Esophagus squamous epithelium (tissue), 5 donors: ENCODE data around the gene SLC29A1. TPM values are rescaled to one million over a fixed set of nuclear protein-coding genes. Genes with fewer than 3 reads are reported as not detected.

Experiments
- DNase-seq: peaks from one replicate; lab custom pipeline; 2025; lab: John Stamatoyannopoulos, UW
- H3K27ac ChIP-seq, 4 donors: fragments of 200-600 bp; sonication (generic); one replicate each; pipeline ENCODE4 v1.5.1; 2016 to 2019; ENCODE audit warnings: mild to moderate bottlenecking in 1 of 4
- H3K27me3 ChIP-seq, 4 donors: fragments of 200-600 bp; sonication (generic); 1 replicate in 3 of 4; 2 replicates in 1 of 4; pipeline versions ENCODE4 v1.5.1 to v1.6.0; 2017 to 2021; ENCODE audit warnings: antibody characterized with exemption in 1 of 4
- H3K36me3 ChIP-seq, 3 donors: fragments of 200-600 bp; sonication (generic); one replicate each; pipeline ENCODE4 v1.5.1; 2016 to 2019
- H3K4me1 ChIP-seq, 3 donors: fragments of 200-600 bp; sonication (generic); one replicate each; pipeline ENCODE4 v1.5.1; 2017 to 2019
- H3K4me3 ChIP-seq, 4 donors: fragments of 200-600 bp; sonication (generic); 1 replicate in 3 of 4; 2 replicates in 1 of 4; pipeline ENCODE4 v1.5.1; 2016 to 2019; ENCODE audit warnings: mild to moderate bottlenecking in 2 of 4, moderate library complexity in 1 of 4
- H3K9me3 ChIP-seq, 3 donors: fragments of 200-600 bp; sonication (generic); one replicate each; pipeline ENCODE4 v1.5.1; 2016 to 2019
- POLR2A ChIP-seq, 4 donors: fragments of 450-650 bp; IDR thresholded peaks; one replicate each; pipeline ENCODE4 v1.6.1; 2017; ENCODE audit warnings: antibody characterized with exemption in 4 of 4, mild to moderate bottlenecking in 4 of 4, moderate library complexity in 3 of 4
- WGBS, 2 donors: methylation state at CpG; one replicate each; pipeline ENCODE4 v1.1.5; 2018; 5-methylcytosine and 5-hydroxymethylcytosine counted together
- intact Hi-C: fragments of 100-400 bp; cut with DNase I; formaldehyde crosslinking; loops from one replicate; pipeline ENCODE4 v1.15.0; 2022
- small RNA-seq, 4 donors: library from RNA; depleted of rRNA; stranded (forward); fragments of <200 nt; gene quantifications; one replicate each; pipeline ENCODE3, GENCODE V24; 2016
- total RNA-seq, 4 donors: library from RNA; depleted of rRNA; stranded (reverse); fragments of >200 nt; gene quantifications; one replicate each; pipeline ENCODE4 v1.1.0, GENCODE V29; 2016
- TF ChIP-seq, protein P1 (sequence below), 6 experiments: fragments of 450-650 bp in 4 of 6; fragments of 200-600 bp in 2 of 6; sonication (generic) in 2 of 6; IDR thresholded peaks; one replicate each; pipeline ENCODE4 v1.5.1; 2016 to 2019; ENCODE audit warnings: antibody characterized with exemption in 6 of 6, mild to moderate bottlenecking in 4 of 6, moderate library complexity in 4 of 6
- donor health status: DM: yes; HTN: yes; CAD: no.

The SLC29A1 gene
- total RNA-seq, 4 donors from 2014 or later = 12.7 to 24.8 (median 22.3) TPM

DNA sequence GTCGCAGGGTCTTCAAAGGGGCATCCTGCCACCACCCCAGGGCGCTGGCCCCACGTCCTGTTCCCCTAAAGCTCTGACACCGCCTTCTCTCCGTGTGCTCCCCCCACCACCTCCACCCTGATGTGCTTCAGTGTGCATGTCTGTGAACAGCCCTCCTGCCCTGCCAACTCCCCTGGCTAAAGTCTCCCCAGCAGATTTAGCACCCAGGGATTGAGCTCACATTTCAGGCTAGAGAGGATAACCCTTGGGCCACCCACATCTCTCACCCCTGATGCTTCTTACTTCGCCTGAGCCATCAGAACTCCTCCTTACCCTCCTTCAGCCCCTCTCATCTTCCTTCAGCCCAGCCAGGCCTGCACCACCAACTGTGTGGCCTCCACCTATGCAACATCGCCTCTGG is 54.4 kb downstream of the SLC29A1 start:
- Histone ChIP-seq H3K27ac (no peak overlapping the region), H3K4me3 (no peak overlapping the region), H3K27me3 (peaks cover 0 to 87% (median 2%) of the 10 kb centered on the region in 4 donors), H3K36me3 (no peaks in the 10 kb centered on the region), H3K4me1 (peaks cover 8 to 15% (median 10%) of the 10 kb centered on the region in 3 donors), H3K9me3 (no peaks in the 10 kb centered on the region)
- intact Hi-C loops = no loop called here
- WGBS, 2 donors = 74 to 79% methylated on average over 7 of the region's 7 CpGs
- TF ChIP-seq, protein P1, sequence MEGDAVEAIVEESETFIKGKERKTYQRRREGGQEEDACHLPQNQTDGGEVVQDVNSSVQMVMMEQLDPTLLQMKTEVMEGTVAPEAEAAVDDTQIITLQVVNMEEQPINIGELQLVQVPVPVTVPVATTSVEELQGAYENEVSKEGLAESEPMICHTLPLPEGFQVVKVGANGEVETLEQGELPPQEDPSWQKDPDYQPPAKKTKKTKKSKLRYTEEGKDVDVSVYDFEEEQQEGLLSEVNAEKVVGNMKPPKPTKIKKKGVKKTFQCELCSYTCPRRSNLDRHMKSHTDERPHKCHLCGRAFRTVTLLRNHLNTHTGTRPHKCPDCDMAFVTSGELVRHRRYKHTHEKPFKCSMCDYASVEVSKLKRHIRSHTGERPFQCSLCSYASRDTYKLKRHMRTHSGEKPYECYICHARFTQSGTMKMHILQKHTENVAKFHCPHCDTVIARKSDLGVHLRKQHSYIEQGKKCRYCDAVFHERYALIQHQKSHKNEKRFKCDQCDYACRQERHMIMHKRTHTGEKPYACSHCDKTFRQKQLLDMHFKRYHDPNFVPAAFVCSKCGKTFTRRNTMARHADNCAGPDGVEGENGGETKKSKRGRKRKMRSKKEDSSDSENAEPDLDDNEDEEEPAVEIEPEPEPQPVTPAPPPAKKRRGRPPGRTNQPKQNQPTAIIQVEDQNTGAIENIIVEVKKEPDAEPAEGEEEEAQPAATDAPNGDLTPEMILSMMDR (IDR thresholded peaks at IDR 0.05) = no peak
- no peak for TF ChIP-seq POLR2A (IDR thresholded peaks at IDR 0.05)
- DNase-seq = no peak

DNA sequence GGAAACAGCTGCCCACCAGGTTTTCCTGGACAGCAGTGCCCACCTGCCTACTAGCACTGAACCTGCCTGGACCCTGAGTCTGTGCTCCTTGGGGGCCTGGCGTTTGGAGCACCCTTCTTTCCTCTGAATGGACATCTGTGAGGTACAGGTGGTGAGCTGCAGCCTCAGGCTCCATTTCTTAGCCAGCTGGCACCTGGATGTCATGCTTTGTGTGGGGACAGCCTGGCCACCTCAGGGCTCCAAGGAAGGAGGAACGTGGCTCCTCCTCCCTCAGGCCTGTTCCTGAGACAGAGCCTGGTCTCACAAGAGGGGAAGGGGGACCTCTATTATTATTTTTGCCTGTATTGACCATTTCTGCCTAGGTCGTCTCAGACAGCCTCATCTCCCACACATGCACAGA is 54.9 kb downstream of the SLC29A1 start:
- Histone ChIP-seq H3K36me3 (no peaks in the 10 kb centered on the region), H3K27me3 (peaks cover 0 to 86% (median 0%) of the 10 kb centered on the region in 4 donors), H3K4me1 (peaks cover 8 to 15% (median 10%) of the 10 kb centered on the region in 3 donors), H3K4me3 (no peak overlapping the region), H3K27ac (no peak overlapping the region), H3K9me3 (no peaks in the 10 kb centered on the region)
- intact Hi-C loops = no loop called here
- no peak for DNase-seq
- WGBS, 2 donors = 43 to 60% methylated on average over 1 to 3 of the region's 3 CpGs
- TF ChIP-seq, protein P1 (IDR thresholded peaks at IDR 0.05) = no peak
- no peak for TF ChIP-seq POLR2A (IDR thresholded peaks at IDR 0.05)

DNA sequence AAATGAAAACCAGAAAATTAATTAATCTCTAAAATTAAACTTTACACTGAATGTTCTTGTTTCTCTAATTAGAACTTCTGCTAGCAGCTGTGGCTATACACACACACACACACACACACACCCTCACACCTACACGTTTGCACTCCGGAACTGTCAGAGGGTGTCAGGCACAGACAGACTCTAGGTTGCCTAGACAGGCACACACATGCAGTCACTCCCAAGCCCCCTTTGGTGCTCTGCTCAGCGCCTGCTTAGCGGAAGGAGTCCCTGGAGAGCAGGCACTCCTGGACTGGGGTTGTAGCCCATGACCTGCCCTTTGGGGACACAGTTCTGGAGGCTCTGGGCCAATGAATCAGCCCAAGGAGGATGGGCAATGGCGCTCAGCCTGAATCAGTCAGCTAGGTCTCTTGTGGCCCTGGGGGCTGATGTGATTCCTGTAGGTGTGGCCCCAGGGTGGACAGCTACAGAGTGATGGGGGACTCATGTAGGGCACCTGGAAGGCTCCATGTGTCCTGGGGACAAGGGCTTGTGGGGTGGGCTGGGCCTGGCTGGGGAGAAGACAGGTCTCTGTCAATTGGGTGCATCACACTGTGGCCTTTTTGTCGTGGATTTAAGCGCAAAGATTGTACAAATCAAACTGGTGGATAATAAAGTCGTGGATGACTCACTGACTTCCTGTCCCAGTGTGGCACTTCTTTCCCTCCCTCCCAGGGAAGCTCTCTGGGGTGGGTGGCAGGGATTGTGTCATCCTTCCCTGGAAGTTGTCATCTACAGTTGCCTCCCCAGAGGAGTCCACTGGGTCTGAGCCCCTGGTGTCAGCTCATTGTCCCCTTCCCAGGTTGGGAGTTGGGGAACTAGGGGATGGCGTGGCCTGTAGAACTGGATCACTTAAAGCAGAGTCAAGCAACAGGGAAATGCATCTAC is 55.6 kb downstream of the SLC29A1 start:
- intact Hi-C loops = no loop called here
- 40 to 59% methylated on average over 6 of the region's 9 CpGs for WGBS, 2 donors
- no peak for DNase-seq
- Histone ChIP-seq H3K9me3 (no peaks in the 10 kb centered on the region), H3K4me1 (peaks cover 8 to 15% (median 10%) of the 10 kb centered on the region in 3 donors), H3K4me3 (no peak overlapping the region), H3K27me3 (peaks cover 0 to 80% (median 0%) of the 10 kb centered on the region in 4 donors), H3K36me3 (no peaks in the 10 kb centered on the region), H3K27ac (no peak overlapping the region)
- TF ChIP-seq POLR2A (IDR thresholded peaks at IDR 0.05) = no peak
- TF ChIP-seq, protein P1 (IDR thresholded peaks at IDR 0.05) = no peak

Small RNAs within 50 kb of the gene (small RNA-seq; reads per million reads assigned to genes)
- 0 reads per million in 4 donors for gene RN7SL811P

Other genes starting within 250 kb of the SLC29A1 start
- gene MRPL14, start 96.1 kb upstream of the SLC29A1 start, total RNA-seq = 10 to 100 TPM; 41.7 to 60.3 (median 53.6) TPM
- 10 to 100 TPM; 27.8 to 56.3 (median 45.5) TPM for gene TMEM63B, start 96.0 kb upstream of the SLC29A1 start, total RNA-seq
- gene CAPN11, start 64.8 kb upstream of the SLC29A1 start, total RNA-seq = under 1 TPM in 2 of 4 donors, not detected in 2; 0.57 to 1.00 TPM
- not detected for gene MYMX, start 6.7 kb upstream of the SLC29A1 start, total RNA-seq
- 100 to 1,000 TPM; 433 to 696 (median 601) TPM for gene HSP90AB1, start 23.5 kb downstream of the SLC29A1 start, total RNA-seq
- gene SLC35B2, start 33.9 kb downstream of the SLC29A1 start, total RNA-seq = 10 to 100 TPM in 3 of 4 donors, 1 to 10 TPM in 1; 9.7 to 34.4 (median 21.2) TPM
- 10 to 100 TPM in 3 of 4 donors, 1 to 10 TPM in 1; 8.6 to 11.2 (median 10.2) TPM for gene NFKBIE, start 42.0 kb downstream of the SLC29A1 start, total RNA-seq
- not detected for gene TMEM151B, start 46.9 kb downstream of the SLC29A1 start, total RNA-seq
- gene AARS2, start 89.8 kb downstream of the SLC29A1 start, total RNA-seq = 10 to 100 TPM in 3 of 4 donors, 1 to 10 TPM in 1; 9.0 to 21.9 (median 12.2) TPM
- gene SPATS1, start 119.1 kb downstream of the SLC29A1 start, total RNA-seq = not detected
- 10 to 100 TPM in 3 of 4 donors, 1 to 10 TPM in 1; 10.0 to 19.3 (median 14.7) TPM for gene CDC5L, start 164.1 kb downstream of the SLC29A1 start, total RNA-seq